GM12892 (cell line): ENCODE data around the gene ECE1.

Source experiments
- POLR2A ChIP-seq: IDR thresholded peaks from 2 replicates; pipeline ENCODE4 v1.6.1; 2011; ENCODE audit warnings: low read depth, low read length, control low read depth
- POLR2AphosphoS5 ChIP-seq: IDR thresholded peaks from 2 replicates; pipeline ENCODE4 v1.6.1; 2011; ENCODE audit warnings: low read depth, low read length, control low read depth
- TAF1 ChIP-seq: IDR thresholded peaks from 2 replicates; pipeline ENCODE4 v1.6.1; 2011; ENCODE audit warnings: low read depth, mild to moderate bottlenecking, control low read depth, low read length, borderline replicate concordance

DNA sequence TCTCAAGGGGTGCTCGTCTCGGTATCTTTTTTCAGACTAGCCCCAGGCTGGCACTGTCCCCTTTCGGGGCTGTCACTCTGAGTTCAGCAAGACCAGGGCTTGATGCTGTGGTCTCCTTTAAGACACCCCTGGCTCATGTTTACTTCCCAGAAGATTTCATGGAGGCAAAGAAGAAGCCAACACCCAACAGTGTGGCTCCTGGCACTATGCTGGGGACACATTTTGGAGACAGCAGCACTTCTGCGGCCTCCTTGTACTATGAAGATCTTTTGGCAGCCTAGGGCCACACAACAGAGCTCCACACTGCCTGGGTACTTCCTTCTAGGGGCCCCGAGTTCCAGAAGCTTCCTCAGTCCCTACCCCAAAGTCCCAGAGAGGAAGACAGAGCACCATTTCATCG lies 24.6 kb downstream of the ECE1 start:
- TF ChIP-seq POLR2AphosphoS5 (no peak), TAF1 (no peak), POLR2A (no peak)
